RPMI8226 (cell line): ENCODE data around the gene PHETA2.
A peak's percentile ranks its signal among the peaks of the same experiment; 100 is the strongest.
"Not testable (repeated sequence)": the region's sequence is repeated elsewhere in the genome, so short reads cannot be mapped to it uniquely, and the experiment has no call there.

Experiments
- DNase-seq: peaks from one replicate; pipeline ENCODE4 v3.0.0-alpha.2; 2015

Gene PHETA2

GRCh38 chr22:42070517-42071422 lies 3.3 kb upstream of the PHETA2 start, which contains the start of gene NAGA:
Gene NAGA (minus strand): TSS chr22:42070812. CDS start chr22:42070297, 515 bp downstream.
- DNase-seq: peak; percentile 98

- DNase-seq: not testable (repeated sequence)
Observed at GRCh38 chr22:42071508-42071907, 2.5 kb upstream of the PHETA2 start.

GRCh38 chr22:42072606-42073330 lies 1.3 kb upstream of the PHETA2 start:
- DNase-seq: peak; percentile 16

- no peak for DNase-seq
Observed at GRCh38 chr22:42073621-42074041, 417 bp upstream of the PHETA2 start.

GRCh38 chr22:42074846-42075676 lies 1.0 kb downstream of the PHETA2 start:
- DNase-seq: no peak

- DNase-seq: no peak
Observed at GRCh38 chr22:42076764-42077485, 2.9 kb downstream of the PHETA2 start.

GRCh38 chr22:42077486-42078125 lies 3.6 kb downstream of the PHETA2 start:
- no peak for DNase-seq

- DNase-seq: no peak
Observed at GRCh38 chr22:42078469-42079318, 4.6 kb downstream of the PHETA2 start.

- DNase-seq: peak; percentile 99
Observed at GRCh38 chr22:42079319-42080251, 5.5 kb downstream of the PHETA2 start, which contains the start of gene SMDT1. Gene SMDT1 (plus strand): TSS chr22:42079700. CDS start chr22:42079769, 69 bp downstream.

GRCh38 chr22:42080287-42080686 lies 6.2 kb downstream of the PHETA2 start:
- peak; percentile 19 for DNase-seq

GRCh38 chr22:42083119-42083518 lies 9.1 kb downstream of the PHETA2 start:
- no peak for DNase-seq

- no peak for DNase-seq
Observed at GRCh38 chr22:42084874-42085273, 10.8 kb downstream of the PHETA2 start.

GRCh38 chr22:42086051-42086450 lies 12.0 kb downstream of the PHETA2 start:
- DNase-seq: no peak

- peak; percentile 99 for DNase-seq
Observed at GRCh38 chr22:42090596-42091454, 16.8 kb downstream of the PHETA2 start, which contains the start of gene NDUFA6. Gene NDUFA6 (minus strand): TSS chr22:42090772. CDS start chr22:42090744, 28 bp downstream.

- DNase-seq: no peak
Observed at GRCh38 chr22:42091455-42091782, 17.4 kb downstream of the PHETA2 start.

GRCh38 chr22:42101199-42101598 lies 27.2 kb downstream of the PHETA2 start:
- no peak for DNase-seq

GRCh38 chr22:42104332-42104860 lies 30.3 kb downstream of the PHETA2 start:
- not testable (repeated sequence) for DNase-seq

- DNase-seq: no peak
Observed at GRCh38 chr22:42108848-42109247, 34.8 kb downstream of the PHETA2 start.
